ENCODE measurements around the gene GBP3. TPM values are rescaled to one million over a fixed set of nuclear protein-coding genes. Genes with fewer than 3 reads are reported as not detected.
A peak's percentile ranks its signal among the peaks of the same experiment; 100 is the strongest.
"Not testable (repeated sequence)": the region's sequence is repeated elsewhere in the genome, so short reads cannot be mapped to it uniquely, and the experiment has no call there.

Gene GBP3
- total RNA-seq, 2 donors from 2014 or later = 38.7 to 103 TPM

DNA sequence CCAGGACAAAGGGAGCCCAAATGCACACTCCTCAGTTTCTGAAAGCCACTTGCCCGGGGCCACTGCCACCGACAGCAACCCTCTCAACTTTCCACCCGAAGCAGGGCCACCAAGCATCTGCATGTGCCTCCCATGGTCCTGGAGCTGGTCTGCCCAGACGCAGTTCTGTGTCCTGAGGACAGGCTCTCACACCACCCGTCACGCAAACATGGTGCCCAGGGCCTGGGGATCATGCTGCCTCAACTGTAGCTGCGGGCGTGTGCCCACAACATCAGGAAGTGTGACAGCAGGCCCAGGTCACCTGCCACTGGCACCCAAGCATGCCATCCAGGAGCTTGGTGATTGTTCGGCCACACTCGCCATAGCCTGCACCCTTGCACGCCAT, 28.0 kb upstream of the GBP3 start:
- Histone ChIP-seq H3K36me3 (no peaks in the 10 kb centered on the region), H3K4me3 (no peak overlapping the region), H3K9ac (ENCODE audit: low read depth in 2 of 2, low read length in 2 of 2) (no peak overlapping the region), H3K9me3 (no peaks in the 10 kb centered on the region), H3K27me3 (no peaks in the 10 kb centered on the region), H3K27ac (peak overlapping the region; percentile 46), H3K4me1 (no peaks in the 10 kb centered on the region)
- DNase-seq = no peak
- TF ChIP-seq, protein P1, sequence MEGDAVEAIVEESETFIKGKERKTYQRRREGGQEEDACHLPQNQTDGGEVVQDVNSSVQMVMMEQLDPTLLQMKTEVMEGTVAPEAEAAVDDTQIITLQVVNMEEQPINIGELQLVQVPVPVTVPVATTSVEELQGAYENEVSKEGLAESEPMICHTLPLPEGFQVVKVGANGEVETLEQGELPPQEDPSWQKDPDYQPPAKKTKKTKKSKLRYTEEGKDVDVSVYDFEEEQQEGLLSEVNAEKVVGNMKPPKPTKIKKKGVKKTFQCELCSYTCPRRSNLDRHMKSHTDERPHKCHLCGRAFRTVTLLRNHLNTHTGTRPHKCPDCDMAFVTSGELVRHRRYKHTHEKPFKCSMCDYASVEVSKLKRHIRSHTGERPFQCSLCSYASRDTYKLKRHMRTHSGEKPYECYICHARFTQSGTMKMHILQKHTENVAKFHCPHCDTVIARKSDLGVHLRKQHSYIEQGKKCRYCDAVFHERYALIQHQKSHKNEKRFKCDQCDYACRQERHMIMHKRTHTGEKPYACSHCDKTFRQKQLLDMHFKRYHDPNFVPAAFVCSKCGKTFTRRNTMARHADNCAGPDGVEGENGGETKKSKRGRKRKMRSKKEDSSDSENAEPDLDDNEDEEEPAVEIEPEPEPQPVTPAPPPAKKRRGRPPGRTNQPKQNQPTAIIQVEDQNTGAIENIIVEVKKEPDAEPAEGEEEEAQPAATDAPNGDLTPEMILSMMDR (IDR thresholded peaks at IDR 0.05) = no peak
- intact Hi-C loops (cut with DNase I) = no loop called here

DNA sequence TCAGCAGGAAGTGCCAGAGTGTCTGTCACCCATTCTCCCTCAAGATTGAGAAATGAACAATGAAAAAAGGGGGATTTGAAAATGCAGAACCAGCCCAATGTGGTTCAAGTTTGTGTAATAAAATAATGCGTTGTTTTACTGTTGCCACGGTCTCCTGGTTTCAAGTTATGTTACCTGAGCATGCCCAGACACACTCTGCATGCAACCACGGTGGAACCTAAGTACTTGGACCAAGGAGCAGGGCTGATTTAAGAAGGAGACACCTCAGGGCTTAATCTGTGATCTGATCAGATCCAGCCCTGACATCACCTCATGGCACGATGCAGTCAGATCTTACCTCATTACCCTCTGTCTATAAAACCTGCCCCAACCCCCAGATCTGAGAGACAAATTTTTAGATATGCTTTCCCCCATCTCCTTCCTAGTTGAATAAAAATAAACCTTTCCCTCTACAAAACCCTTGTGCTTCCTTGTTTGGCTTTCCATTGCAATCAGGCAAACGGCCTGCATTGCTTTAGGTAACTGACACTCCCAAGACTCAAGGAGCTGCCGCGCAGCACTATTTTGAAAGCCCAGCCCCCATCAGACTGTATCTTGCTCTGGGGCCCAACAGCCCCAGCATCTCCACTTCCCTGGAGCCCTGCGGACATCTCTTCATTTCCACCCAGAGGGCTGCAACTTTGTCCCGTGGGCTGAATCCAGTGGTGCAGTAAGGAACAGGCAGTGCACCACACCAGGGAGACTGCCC, 27.4 kb upstream of the GBP3 start:
- H3K27me3 ChIP-seq; H3K9ac ChIP-seq (ENCODE audit: low read depth in 2 of 2, low read length in 2 of 2); intact Hi-C loops (cut with DNase I); H3K4me3 ChIP-seq; H3K36me3 ChIP-seq; H3K4me1 ChIP-seq; H3K9me3 ChIP-seq: not testable (repeated sequence)
- DNase-seq = peak; percentile 45
- peak overlapping the region; percentile 46 for H3K27ac ChIP-seq

DNA sequence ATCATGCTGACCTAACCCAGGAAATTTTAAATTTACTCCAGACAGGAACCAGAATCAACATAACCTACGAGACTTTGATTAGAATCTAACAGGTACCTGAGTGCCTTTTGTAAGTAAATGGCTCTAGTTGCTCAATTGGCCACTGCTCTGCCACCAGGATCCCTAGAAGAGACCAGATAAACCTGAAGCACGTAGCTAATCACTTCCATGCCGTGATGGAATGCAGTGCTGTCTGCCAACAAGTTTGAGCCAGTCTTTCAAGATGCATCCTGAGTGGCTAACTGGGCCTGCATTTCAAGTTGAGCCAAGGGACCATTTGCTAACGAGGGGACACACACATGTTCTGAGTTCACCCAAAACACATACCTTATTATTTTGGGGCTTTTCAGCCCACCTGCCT, 26.5 kb upstream of the GBP3 start:
- H3K36me3 ChIP-seq; DNase-seq; H3K27me3 ChIP-seq; H3K4me3 ChIP-seq; H3K9me3 ChIP-seq; H3K27ac ChIP-seq; H3K4me1 ChIP-seq; intact Hi-C loops (cut with DNase I); H3K9ac ChIP-seq (ENCODE audit: low read depth in 2 of 2, low read length in 2 of 2): not testable (repeated sequence)

- no peaks in the 10 kb centered on the region for H3K36me3 ChIP-seq
- no peaks in the 10 kb centered on the region for H3K27me3 ChIP-seq
- H3K27ac ChIP-seq = no peak overlapping the region
- intact Hi-C loops (cut with DNase I) = no loop called here
- H3K4me3 ChIP-seq = no peak overlapping the region
- H3K4me1 ChIP-seq = no peaks in the 10 kb centered on the region
- DNase-seq = no peak
- H3K9me3 ChIP-seq = no peaks in the 10 kb centered on the region
- TF ChIP-seq, protein P1 (IDR thresholded peaks at IDR 0.05) = no peak
- no peak overlapping the region for H3K9ac ChIP-seq (ENCODE audit: low read depth in 2 of 2, low read length in 2 of 2)
Observed at GRCh38 chr1:89047734-89048133, 25.1 kb upstream of the GBP3 start.

DNA sequence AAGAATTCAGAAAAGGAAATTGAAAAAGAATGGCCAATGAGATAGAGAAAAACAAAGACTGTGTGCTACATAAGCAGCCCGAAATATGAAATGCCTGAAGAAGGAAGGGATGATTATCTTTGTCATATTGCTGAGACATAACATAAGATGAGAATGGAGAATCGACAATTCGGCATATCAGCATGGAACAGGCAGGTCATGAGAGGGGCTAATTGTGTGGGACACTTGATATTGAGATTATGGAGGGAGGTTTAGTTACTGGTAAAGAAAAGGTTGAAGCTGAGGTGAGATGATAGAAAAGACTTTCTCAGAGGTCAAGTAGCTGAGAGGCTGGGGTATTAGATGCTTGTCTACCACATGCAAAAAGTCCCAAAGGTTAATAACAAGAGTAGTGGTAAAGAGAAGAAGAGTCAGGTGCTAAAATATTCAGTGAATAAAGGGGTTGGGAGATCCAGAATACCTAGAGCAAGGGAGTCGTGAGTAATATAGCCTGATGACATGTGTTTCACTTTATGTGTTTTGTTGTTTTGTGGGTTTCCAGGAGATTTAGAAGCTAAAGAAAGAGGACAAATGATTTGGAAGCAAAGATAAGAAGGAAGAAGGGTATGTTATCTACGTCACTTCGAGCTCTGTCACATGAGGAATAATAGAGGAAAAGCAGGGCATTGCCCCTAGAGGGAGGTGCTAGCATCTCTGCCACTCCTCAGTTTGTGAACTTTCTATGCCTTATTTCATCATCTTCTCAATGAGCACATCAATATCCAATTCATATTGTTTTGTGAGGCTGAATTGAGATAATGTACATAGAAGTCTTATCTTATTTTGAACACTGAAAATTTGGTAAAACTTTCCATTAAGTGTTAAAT, 23.9 kb upstream of the GBP3 start:
- H3K27ac ChIP-seq = not testable (repeated sequence)

DNA sequence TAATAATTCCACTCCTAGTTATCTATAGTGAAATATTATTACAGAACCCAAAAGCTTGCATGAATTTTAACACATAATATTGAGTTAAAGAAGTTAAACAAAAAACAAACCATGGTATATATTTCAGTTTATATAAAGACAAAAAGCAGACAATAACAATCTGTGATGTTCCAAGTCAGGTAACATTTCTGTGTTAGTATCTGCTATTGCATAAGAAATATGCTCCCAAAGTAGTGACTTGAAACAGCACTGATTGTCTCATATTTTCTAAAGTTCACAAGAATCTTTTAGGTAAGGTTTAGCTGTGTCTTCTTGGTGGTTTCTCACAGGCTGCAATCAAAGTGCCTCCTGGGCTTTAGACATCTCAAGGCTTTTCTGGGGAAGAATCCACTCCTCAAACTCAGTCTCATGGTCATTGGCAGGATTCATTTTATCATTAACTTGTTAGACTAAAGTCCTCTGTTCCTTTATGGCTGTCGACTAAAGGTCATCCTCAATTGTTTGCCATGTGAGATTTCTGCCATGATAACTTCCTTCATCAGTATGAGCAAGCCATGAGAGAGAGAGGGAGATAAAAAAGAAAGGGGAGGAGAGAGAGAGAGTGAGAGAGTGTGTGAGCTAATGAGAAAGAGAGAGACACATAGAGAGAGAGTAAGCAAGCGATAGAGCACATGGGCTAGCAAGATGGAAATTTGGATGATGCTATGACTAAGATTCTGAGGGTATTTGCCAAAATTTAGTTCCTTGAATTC, 22.5 kb upstream of the GBP3 start:
- no peak overlapping the region for H3K9ac ChIP-seq (ENCODE audit: low read depth in 2 of 2, low read length in 2 of 2)
- TF ChIP-seq, protein P1 (IDR thresholded peaks at IDR 0.05) = no peak
- H3K36me3 ChIP-seq = no peaks in the 10 kb centered on the region
- H3K27me3 ChIP-seq = no peaks in the 10 kb centered on the region
- H3K4me3 ChIP-seq = no peak overlapping the region
- H3K27ac ChIP-seq = peak overlapping the region; percentile 66
- H3K4me1 ChIP-seq = no peaks in the 10 kb centered on the region
- intact Hi-C loops (cut with DNase I) = no loop called here
- no peaks in the 10 kb centered on the region for H3K9me3 ChIP-seq
- DNase-seq = peak; percentile 49

More for the DNA sequence above, 23.9 kb upstream of the GBP3 start:
- H3K9me3 ChIP-seq; intact Hi-C loops (cut with DNase I); H3K36me3 ChIP-seq; H3K27me3 ChIP-seq; DNase-seq; H3K4me1 ChIP-seq; H3K4me3 ChIP-seq; H3K9ac ChIP-seq (ENCODE audit: low read depth in 2 of 2, low read length in 2 of 2): not testable (repeated sequence)
